DOHH2 (cell line): ENCODE results near the gene IFI27L1.
"Not testable (repeated sequence)": the region's sequence is repeated elsewhere in the genome, so short reads cannot be mapped to it uniquely, and the experiment has no call there.

Experiments
- H3F3A ChIP-seq: fragments of 200-600 bp; sonication (generic), shearing (Covaris generic); 2 replicates; pipeline ENCODE4 v1.6.0; 2016; ENCODE audit warnings: antibody characterized with exemption, mild to moderate bottlenecking; ENCODE audit not compliant: control insufficient read depth, insufficient read depth
- H3K27ac ChIP-seq: fragments of 200-600 bp; sonication (generic); 2 replicates; pipeline ENCODE4 v1.5.1; 2014; ENCODE audit warnings: low read depth, mild to moderate bottlenecking, low read length, moderate library complexity
- H3K27me3 ChIP-seq: fragments of 200-600 bp; sonication (generic); 2 replicates; pipeline ENCODE4 v1.6.1; 2014; ENCODE audit warnings: mild to moderate bottlenecking, low read length, mixed read lengths; ENCODE audit not compliant: control insufficient read depth
- H3K36me3 ChIP-seq: fragments of 200-600 bp; sonication (generic); 2 replicates; pipeline ENCODE4 v1.6.1; 2014; ENCODE audit warnings: mild to moderate bottlenecking, low read length, moderate library complexity, mixed read lengths; ENCODE audit not compliant: control insufficient read depth
- H3K4me1 ChIP-seq: fragments of 200-600 bp; sonication (generic); 2 replicates; pipeline ENCODE4 v1.6.1; 2014; ENCODE audit warnings: mild to moderate bottlenecking, low read length, mixed read lengths; ENCODE audit not compliant: control insufficient read depth
- H3K4me2 ChIP-seq: fragments of 200-600 bp; sonication (generic); 2 replicates; pipeline ENCODE4 v1.6.0; 2014; ENCODE audit warnings: mild to moderate bottlenecking, low read length, moderate library complexity
- H3K4me3 ChIP-seq: fragments of 200-600 bp; sonication (generic); 2 replicates; pipeline ENCODE4 v1.5.1; 2014; ENCODE audit warnings: mild to moderate bottlenecking, low read length, mixed read lengths
- H3K79me2 ChIP-seq: fragments of 200-600 bp; sonication (generic); 2 replicates; pipeline ENCODE4 v1.6.1; 2014; ENCODE audit warnings: mild to moderate bottlenecking, low read length, mixed read lengths; ENCODE audit not compliant: control insufficient read depth
- H3K9me2 ChIP-seq: fragments of 200-600 bp; sonication (generic); replicated peaks from 2 replicates; pipeline ENCODE4 v1.6.1; 2014; ENCODE audit warnings: mild to moderate bottlenecking, low read length, mixed read lengths; ENCODE audit not compliant: control insufficient read depth
- H3K9me3 ChIP-seq: fragments of 200-600 bp; sonication (generic); 2 replicates; pipeline ENCODE4 v1.6.1; 2014; ENCODE audit warnings: antibody characterized with exemption, low read length, mixed read lengths; ENCODE audit not compliant: control insufficient read depth, insufficient read depth
- H4K20me1 ChIP-seq: fragments of 200-600 bp; sonication (generic); 2 replicates; pipeline ENCODE4 v1.6.0; 2014; ENCODE audit warnings: low read depth, mild to moderate bottlenecking, antibody characterized with exemption, low read length, moderate library complexity; ENCODE audit not compliant: control insufficient read depth, insufficient read depth
- CTCF ChIP-seq: fragments of 200-600 bp; sonication (generic); IDR thresholded peaks from one replicate; pipeline ENCODE4 v1.5.1; 2014; ENCODE audit warnings: antibody characterized with exemption, mild to moderate bottlenecking, low read depth, low read length; ENCODE audit not compliant: poor library complexity, severe bottlenecking
- EZH2phosphoT487 ChIP-seq: fragments of 200-600 bp; sonication (generic); IDR thresholded peaks from 2 replicates; pipeline ENCODE4 v1.6.1; 2017; ENCODE audit warnings: borderline replicate concordance, mild to moderate bottlenecking, antibody characterized with exemption, low read length, moderate library complexity, mixed read lengths

IFI27L1 gene

DNA sequence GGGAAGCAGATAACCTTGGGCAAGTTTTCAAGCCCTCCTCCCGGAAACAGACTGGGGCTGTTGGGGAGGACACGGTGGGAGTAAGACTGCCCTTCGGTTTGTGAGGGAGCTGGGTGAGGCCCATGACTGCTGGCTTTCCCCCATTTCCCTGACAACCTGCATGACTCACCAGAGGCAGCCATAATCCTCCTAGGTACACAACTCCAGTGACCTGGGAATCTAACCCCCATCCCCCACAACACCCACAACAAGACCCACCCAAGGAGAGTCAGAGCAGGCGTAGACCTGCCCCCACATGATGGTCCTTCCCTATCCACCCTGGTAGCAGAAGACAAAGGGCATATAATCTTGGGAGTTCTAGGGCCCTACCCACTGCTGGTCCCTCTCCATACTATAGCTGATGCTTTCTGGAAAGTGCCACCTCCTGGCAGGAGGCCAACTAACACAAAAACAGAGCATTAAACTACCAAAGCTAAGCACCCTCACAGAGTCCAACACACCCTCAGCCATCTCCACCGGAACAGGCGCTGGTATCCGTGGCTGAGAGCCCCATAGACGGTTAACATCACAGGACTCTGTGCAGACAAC is 14.9 kb upstream of the IFI27L1 start:
- H3K36me3 ChIP-seq = peaks cover 31% of the 10 kb centered on the region
- H3K4me1 ChIP-seq = no peaks in the 10 kb centered on the region
- no peaks in the 10 kb centered on the region for H3F3A ChIP-seq
- H3K79me2 ChIP-seq = peaks cover 90% of the 10 kb centered on the region
- no peaks in the 10 kb centered on the region for H3K27me3 ChIP-seq
- no peaks in the 10 kb centered on the region for H3K9me2 ChIP-seq
- H4K20me1 ChIP-seq = peaks cover 4% of the 10 kb centered on the region; the same call in 1 of the 2 replicates
- H3K4me3 ChIP-seq = no peak overlapping the region
- H3K4me2 ChIP-seq = no peak overlapping the region
- peaks cover 9% of the 10 kb centered on the region; the same call in 1 of the 2 replicates for H3K9me3 ChIP-seq
- no peak for TF ChIP-seq EZH2phosphoT487
- no peak for TF ChIP-seq CTCF
- no peak overlapping the region for H3K27ac ChIP-seq

DNA sequence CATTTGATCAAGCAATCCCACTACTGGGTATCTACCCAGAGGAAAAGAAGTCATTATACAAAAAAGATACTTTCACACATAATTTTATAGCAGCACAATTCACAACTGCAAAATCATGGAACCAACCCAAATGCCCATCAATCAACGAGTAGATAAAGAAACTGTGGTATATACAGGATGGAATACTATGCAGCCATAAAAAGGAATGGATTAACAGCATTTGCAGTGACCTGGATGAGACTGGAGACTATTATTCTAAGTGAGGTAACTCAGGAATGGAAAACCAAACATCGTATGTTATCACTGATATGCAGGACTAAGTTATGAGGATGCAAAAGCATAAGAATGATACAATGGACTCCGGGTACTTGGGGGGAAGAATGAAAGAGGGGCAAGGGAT is 9.0 kb upstream of the IFI27L1 start:
- not testable (repeated sequence) for H3K9me2 ChIP-seq, H3K4me3 ChIP-seq, H3K27me3 ChIP-seq, H3K4me2 ChIP-seq, H3F3A ChIP-seq, H3K27ac ChIP-seq, H4K20me1 ChIP-seq, H3K4me1 ChIP-seq
- peaks cover 29% of the 10 kb centered on the region for H3K9me3 ChIP-seq
- peaks cover 100% of the 10 kb centered on the region for H3K79me2 ChIP-seq
- H3K36me3 ChIP-seq = peaks cover 46% of the 10 kb centered on the region

- Histone ChIP-seq H3K4me1 (peaks cover 29% of the 10 kb centered on the region), H3F3A (0 out of 2 replicates have a peak, but pooled peaks cover 8% of the 10 kb centered on the region), H3K4me3 (no peak overlapping the region), H3K79me2 (peaks cover 100% of the 10 kb centered on the region), H3K36me3 (peaks cover 68% of the 10 kb centered on the region), H3K27ac (no peak overlapping the region), H3K9me2 (no peaks in the 10 kb centered on the region), H4K20me1 (peaks cover 5% of the 10 kb centered on the region), H3K9me3 (peaks cover 26% of the 10 kb centered on the region), H3K27me3 (no peaks in the 10 kb centered on the region), H3K4me2 (no peak overlapping the region)
- TF ChIP-seq CTCF (no peak), EZH2phosphoT487 (no peak)
These were observed 6.6 kb upstream of the IFI27L1 start for GRCh38 chr14:94074534-94074933.

GRCh38 chr14:94075008-94075407 is 6.1 kb upstream of the IFI27L1 start:
- H3K36me3 ChIP-seq = peaks cover 65% of the 10 kb centered on the region
- peak overlapping the region; percentile 22; the same call in 1 of the 2 replicates for H3K4me2 ChIP-seq

More at GRCh38 chr14:94075008-94075407, 6.1 kb upstream of the IFI27L1 start:
- 0 out of 2 replicates have a peak, but pooled peaks cover 8% of the 10 kb centered on the region for H3F3A ChIP-seq
- 0 out of 2 replicates have a peak overlapping the region, but pooled peaks have one; percentile 9 for H3K4me3 ChIP-seq
- H3K27ac ChIP-seq = no peak overlapping the region
- no peaks in the 10 kb centered on the region for H3K27me3 ChIP-seq
- TF ChIP-seq CTCF (no peak), EZH2phosphoT487 (no peak)
- peaks cover 6% of the 10 kb centered on the region; the same call in 1 of the 2 replicates for H4K20me1 ChIP-seq
- peaks cover 34% of the 10 kb centered on the region for H3K4me1 ChIP-seq
- H3K9me3 ChIP-seq = peaks cover 22% of the 10 kb centered on the region
- H3K79me2 ChIP-seq = peaks cover 100% of the 10 kb centered on the region
- H3K9me2 ChIP-seq = no peaks in the 10 kb centered on the region
